Endothelial cell (in vitro differentiated cells): ENCODE data around the gene TP53TG3E. TPM values are rescaled to one million over a fixed set of nuclear protein-coding genes. Genes with fewer than 3 reads are reported as not detected.
"Not testable (repeated sequence)": the region's sequence is repeated elsewhere in the genome, so short reads cannot be mapped to it uniquely, and the experiment has no call there.

Experiments
- DNase-seq: peaks from one replicate; pipeline ENCODE4 v3.0.0; 2021; ENCODE audit warnings: low spot score
- H3K27ac Mint-ChIP-seq: one replicate; pipeline ENCODE4 v1.8.0; 2021; ENCODE audit warnings: mixed read lengths, inconsistent platforms; ENCODE audit not compliant: unreplicated experiment
- H3K27me3 Mint-ChIP-seq: one replicate; pipeline ENCODE4 v1.8.0; 2021; ENCODE audit warnings: mild to moderate bottlenecking, moderate library complexity, mixed read lengths, inconsistent platforms; ENCODE audit not compliant: unreplicated experiment
- H3K36me3 Mint-ChIP-seq: one replicate; pipeline ENCODE4 v1.8.0; 2021; ENCODE audit warnings: mild to moderate bottlenecking, low read depth, mixed read lengths, inconsistent platforms; ENCODE audit not compliant: unreplicated experiment
- H3K4me1 Mint-ChIP-seq: one replicate; pipeline ENCODE4 v1.8.0; 2021; ENCODE audit warnings: mild to moderate bottlenecking, mixed read lengths, inconsistent platforms; ENCODE audit not compliant: unreplicated experiment
- H3K4me3 Mint-ChIP-seq: one replicate; pipeline ENCODE4 v1.8.0; 2021; ENCODE audit warnings: mild to moderate bottlenecking, mixed read lengths, inconsistent platforms; ENCODE audit not compliant: unreplicated experiment
- H3K9me3 Mint-ChIP-seq: one replicate; pipeline ENCODE4 v1.8.0; 2021; ENCODE audit warnings: mixed read lengths, inconsistent platforms; ENCODE audit not compliant: unreplicated experiment
- long read RNA-seq: library from polyadenylated mRNA; unstranded; transcript quantifications from one replicate; pipeline ENCODE4 v2.0.0, GENCODE V29; 2020; ENCODE audit not compliant: unreplicated experiment
- total RNA-seq: library from RNA; stranded (reverse); fragmentation: NEBNext Ultra II Directional; extraction: Animal tissue kit (Norgen Biotek cat#: 25700); gene quantifications from one replicate; pipeline ENCODE4 v1.2.1, GENCODE V29; 2021; ENCODE audit not compliant: unreplicated experiment

TP53TG3E gene
- not detected for total RNA-seq
- long read RNA-seq, result 0 reads

GRCh38 chr16:33304006-33304405, at the start of gene TP53TG3E:
Gene TP53TG3E (plus strand): TSS chr16:33304306. CDS start chr16:33304374, 68 bp downstream.
- not testable (repeated sequence) for H3K27me3 Mint-ChIP-seq, H3K9me3 Mint-ChIP-seq, H3K36me3 Mint-ChIP-seq, H3K4me1 Mint-ChIP-seq, DNase-seq, H3K4me3 Mint-ChIP-seq, H3K27ac Mint-ChIP-seq

GRCh38 chr16:33336226-33337012, 32.3 kb downstream of the TP53TG3E start:
- Mint-ChIP-seq H3K4me3 (peak overlapping the region; percentile 47), H3K36me3 (peaks cover 13% of the 10 kb centered on the region), H3K27me3 (peaks cover 14% of the 10 kb centered on the region)
- H3K4me1 Mint-ChIP-seq, H3K27ac Mint-ChIP-seq, H3K9me3 Mint-ChIP-seq: not testable (repeated sequence)
- DNase-seq, result peak; percentile 47

- H3K27me3 Mint-ChIP-seq, result peaks cover 14% of the 10 kb centered on the region
- not testable (repeated sequence) for H3K27ac Mint-ChIP-seq, H3K4me1 Mint-ChIP-seq, H3K9me3 Mint-ChIP-seq
- peak; percentile 36 for DNase-seq
- H3K36me3 Mint-ChIP-seq, result peaks cover 13% of the 10 kb centered on the region
- H3K4me3 Mint-ChIP-seq, result peak overlapping the region; percentile 25
Observed at GRCh38 chr16:33337627-33338542, 33.8 kb downstream of the TP53TG3E start.

GRCh38 chr16:33338543-33338951, 34.4 kb downstream of the TP53TG3E start:
- not testable (repeated sequence) for H3K4me3 Mint-ChIP-seq, H3K27ac Mint-ChIP-seq, H3K4me1 Mint-ChIP-seq, H3K9me3 Mint-ChIP-seq
- peak; percentile 4 for DNase-seq
- peaks cover 14% of the 10 kb centered on the region for H3K27me3 Mint-ChIP-seq
- peaks cover 13% of the 10 kb centered on the region for H3K36me3 Mint-ChIP-seq

- peak; percentile 25 for DNase-seq
- peaks cover 13% of the 10 kb centered on the region for H3K36me3 Mint-ChIP-seq
- H3K27me3 Mint-ChIP-seq, result peaks cover 14% of the 10 kb centered on the region
- not testable (repeated sequence) for H3K27ac Mint-ChIP-seq, H3K4me1 Mint-ChIP-seq, H3K9me3 Mint-ChIP-seq, H3K4me3 Mint-ChIP-seq
Observed at GRCh38 chr16:33339093-33340061, 35.3 kb downstream of the TP53TG3E start.

Other genes with a start within 250 kb of the TP53TG3E start
- not detected for gene TP53TG3C, start 110.1 kb upstream of the TP53TG3E start, total RNA-seq
- not detected for gene TP53TG3B, start 56.5 kb downstream of the TP53TG3E start, total RNA-seq
- gene TP53TG3F, start 155.3 kb downstream of the TP53TG3E start, total RNA-seq, result not detected